Measurements from ENCODE around the gene BEND7.

The BEND7 gene

DNA sequence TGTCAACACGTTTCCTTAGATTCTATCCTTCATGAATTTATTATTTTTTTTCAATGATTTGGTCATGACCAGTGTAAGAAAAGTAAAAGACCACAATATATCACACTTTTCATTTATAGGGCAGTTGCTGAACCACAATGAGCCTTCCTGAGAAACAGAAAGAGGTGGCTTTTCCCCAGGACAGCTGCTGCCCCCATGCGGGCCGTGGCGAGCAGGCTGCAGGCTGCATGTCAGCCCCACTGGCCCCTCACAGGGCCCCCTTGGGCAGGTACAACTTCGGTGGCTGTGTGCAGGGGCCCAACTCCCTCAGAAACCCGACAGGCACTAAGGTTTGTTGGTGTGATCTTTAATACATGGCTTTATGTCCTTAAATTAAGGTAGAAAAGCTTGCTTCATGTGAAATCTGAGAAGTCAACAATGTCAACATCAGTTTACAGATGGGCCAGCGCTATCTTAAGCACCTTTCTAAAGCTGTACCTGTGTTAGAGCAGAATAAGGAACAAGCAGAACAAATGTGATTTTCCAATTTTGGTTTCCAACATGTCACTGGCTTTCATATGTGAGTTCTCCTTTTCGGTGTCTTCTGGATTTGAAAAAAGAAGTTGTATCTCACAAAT is 10.6 kb downstream of the BEND7 start:
- peak; percentile 40 for DNase-seq

DNA sequence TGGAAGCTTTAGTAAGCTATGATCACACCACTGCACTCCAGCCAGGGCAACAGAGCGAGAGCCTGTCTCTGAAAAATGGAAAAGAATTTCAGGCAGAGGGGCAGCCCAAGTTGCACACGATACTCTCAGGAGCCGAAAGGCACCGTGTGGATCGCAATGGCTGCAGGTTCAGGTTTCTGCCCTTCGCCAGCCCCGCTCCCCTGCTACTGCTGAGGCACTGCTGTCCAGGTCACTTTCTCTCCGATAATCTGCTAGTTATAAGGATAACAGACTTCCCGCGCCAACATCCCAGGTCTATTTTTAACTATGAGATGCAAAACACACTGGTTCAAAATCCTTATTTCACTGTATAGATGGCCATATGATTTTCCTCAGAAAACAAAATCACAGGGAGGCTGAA is 11.1 kb downstream of the BEND7 start:
- DNase-seq = no peak

DNA sequence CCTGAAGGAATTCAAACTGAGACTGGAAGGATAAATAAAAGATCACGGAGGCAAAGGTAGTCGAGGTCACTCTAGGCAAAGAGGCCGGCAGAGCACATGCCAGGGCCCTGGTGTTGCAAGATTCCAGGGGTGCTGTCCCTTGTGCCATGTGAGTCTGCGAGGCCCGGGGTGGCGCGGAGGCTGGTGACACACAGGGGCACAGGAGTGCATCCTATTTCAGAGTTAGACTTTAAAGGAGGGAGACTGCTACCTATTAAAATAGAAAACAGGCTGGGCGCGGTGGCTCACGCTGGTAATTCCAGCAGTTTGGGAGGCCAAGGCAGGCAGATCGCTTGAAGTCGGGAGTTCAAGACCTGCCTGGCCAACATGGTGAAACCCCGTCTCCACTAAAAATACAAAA is 12.6 kb downstream of the BEND7 start:
- DNase-seq = no peak

DNA sequence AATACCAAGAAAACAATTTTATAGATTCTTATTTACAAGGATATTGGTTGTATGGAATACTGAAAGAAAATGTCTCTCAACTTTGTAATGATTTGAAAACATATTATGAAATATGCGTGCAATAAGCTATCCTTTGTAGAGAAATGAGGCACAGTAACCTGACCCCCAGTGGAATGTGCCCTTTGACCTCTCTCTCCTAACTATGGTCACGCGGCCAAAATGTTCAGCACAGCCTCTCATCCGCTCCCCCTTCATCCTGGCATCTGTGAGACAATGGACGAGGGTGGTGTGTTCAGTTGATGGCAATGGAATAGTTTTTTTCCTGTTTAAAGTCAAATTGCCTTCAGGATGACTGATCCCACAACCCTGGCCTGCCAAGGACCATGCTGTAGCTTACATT is 13.3 kb downstream of the BEND7 start:
- no peak for DNase-seq

DNA sequence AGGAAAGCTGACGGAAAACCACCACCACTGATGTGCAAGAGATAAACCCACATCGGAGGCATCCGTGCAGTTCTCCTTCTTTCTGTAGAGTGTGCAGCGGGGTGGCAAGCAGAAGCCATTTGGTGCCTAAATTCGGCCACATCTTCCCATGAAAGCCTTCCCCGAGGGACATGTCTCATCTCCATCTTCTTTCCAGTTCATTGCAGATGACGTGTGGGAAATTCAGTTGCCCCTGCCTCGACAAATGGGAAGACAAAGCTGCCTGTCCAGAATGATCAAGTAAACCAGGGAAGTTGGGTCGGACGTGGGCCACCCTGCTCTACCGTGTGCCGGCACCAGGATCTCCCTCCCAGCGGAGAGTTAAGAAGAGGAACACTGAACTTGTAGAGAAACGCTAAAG is 14.5 kb downstream of the BEND7 start:
- DNase-seq = no peak

DNA sequence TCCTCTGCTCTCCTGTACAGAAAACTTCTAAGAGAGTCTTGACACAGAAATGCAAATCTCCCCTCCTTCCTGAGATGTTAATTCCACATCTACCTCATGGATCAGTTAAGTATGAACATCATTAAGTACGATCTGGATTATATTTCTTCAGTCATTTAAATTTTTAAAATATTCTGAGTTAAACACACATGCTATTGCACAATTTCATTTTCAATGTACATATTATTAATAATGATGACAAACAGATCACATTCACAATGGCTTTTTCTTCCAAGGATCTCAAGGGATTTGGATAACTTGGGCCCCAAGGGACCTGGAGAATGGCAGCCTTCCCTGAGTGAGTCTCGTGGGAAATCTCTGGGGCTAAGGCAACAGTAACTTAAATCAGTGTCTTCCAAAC is 16.2 kb downstream of the BEND7 start:
- no peak for DNase-seq

DNA sequence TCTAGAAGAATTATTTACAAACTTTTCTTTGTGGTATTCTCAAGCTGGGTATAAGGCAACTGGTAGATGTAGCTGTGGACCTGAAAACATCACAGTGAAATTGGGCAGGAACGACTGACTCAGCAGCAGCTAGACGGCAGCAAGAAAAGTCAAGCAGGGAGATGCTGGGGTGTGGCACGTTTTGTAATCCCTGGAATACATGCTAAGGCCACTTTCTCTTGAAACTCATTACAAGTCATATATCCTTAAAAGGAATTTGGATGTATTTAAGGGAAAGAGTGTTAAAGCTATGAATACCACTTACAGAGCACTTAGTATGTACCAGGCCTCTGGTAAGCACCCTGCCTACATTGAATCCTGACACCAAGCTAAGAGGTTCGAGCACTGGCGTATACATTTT is 17.4 kb downstream of the BEND7 start:
- no peak for DNase-seq

DNA sequence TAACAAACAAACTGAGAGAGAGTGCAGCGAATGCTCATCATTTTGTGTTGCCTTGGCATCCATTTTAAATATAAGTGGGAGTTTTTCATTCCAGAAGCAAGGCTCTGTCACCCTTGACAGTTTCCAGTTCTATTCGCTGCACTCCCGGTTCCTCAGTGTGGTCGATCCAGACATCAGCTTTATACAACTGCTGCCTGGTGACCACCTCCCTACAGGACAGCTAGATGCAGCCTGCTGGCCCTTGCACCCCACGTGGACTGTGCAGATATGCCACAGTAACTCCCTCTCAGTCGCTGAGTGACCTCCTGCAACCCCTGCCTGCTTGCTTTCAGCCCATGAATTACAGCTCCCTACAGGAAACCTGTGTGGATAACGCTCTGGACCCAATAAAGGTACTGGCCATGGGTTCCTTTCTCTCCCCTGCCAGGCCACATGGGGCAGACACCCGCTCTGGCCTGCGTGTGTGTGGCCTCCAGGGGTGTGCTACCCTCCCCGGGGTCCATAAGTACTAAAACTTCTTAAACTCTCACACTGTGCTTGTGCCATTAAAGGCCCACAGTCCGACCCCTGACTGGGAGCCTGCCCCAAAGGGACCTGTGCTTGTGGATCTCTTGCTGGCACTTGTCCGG is 23.6 kb downstream of the BEND7 start:
- no peak for DNase-seq

DNA sequence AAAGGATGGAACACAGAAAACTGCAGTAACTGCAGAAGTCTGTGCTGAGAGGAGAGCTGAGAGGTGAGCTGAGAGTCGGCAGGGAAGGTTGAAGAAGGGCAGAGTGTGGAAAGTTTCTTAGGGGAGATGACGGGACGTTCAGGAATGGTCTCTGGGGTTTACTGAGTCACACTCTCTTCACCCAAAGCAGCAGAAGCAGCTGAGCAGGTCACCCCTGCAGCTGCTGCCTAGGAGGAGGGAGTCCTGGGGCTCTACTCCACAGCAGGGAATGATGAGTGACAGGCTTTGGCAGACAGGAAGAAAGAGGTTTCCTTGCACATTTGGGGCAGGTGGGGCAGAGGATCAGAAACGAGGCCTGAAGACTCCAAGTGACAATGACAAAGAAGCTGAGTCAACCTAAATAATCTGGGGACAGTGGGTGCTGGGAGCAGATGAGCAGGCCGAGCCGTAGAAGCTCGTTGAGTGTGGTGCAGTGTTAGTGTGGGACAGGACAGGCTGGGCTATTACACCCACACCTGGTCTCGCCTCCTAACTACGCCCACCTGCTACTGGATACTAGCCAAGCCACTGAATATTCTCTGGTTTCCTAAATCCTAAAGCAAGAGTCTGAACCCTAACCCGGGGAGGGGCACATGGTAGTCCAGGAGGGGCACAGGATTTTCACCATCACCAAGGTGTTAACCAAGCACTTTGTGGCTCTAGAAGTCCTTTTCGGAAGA is 24.9 kb downstream of the BEND7 start:
- DNase-seq = peak; percentile 54

DNA sequence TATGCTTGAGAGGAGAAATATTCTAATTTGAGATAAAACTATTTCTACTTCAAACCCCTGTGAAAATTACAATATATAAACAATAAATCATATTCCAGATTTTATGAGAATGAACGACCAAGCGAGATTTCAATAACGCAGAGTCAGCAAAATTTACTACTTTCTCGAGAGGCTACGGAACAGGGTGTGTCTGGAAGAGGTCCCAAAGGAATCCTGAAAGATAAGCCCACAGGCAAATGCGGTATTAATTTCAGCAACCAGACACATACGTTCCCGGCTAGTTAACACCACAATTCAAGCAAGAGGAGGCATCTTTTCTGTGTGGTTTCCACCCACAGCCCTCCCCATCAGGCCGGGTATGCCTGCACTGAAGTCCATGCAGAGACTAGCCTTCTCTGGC is 26.4 kb downstream of the BEND7 start:
- DNase-seq = no peak

DNA sequence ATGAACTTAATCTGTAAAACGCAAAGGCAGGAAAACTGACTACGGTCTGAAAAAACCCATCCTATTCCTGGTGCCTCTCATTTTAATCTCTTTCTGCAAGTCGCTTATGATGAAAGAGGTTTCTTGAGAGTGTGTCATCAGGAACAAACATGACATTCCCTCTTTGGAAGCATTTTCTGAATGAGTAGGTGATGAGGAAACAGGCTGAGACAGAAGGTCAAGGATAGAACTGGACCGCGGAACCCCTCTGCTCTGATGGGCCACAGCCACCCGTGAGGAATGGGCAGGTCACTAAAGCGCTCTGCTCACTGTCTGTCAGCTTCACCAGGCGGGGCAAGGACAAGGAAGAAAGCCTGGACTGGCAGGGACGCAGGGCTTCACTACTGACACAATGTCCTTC is 28.6 kb downstream of the BEND7 start:
- no peak for DNase-seq

DNA sequence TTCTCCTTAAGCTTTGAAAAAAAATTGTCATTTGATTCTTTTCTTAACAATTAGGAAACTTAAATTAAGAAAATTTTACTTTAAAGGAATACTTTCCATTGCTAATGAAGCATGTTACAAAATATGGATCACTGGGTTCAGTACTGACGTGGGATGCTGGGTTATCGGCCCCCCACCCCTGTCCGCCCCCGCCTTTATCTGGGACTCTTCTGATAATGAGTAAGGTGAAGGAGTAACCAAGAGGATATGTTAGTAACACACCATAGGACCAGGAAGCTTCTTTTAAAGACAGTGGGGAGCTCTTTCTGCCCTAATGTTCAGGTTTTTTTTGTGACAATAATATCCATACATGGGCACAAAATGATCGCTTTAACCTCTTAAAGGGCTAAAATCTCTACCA is 29.7 kb downstream of the BEND7 start:
- no peak for DNase-seq

DNA sequence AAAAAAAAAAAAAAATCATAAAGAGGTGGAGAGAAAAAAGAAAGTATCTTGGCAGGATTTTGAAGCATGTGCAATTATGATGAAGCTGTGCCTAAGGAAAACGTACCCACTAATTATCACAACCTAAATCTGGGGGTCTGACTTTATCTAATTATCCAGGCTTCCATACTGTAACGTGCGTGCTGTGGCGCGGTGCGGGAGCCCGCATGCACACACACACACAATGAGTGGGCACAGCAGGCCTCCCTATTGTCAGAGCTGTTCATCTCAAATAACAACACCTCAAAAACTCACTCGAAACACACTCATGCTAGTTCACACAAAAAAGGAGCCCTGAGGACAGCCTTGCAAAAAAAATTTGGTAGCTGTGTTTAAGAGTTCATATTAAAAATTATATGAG is 31.9 kb downstream of the BEND7 start:
- no peak for DNase-seq

DNA sequence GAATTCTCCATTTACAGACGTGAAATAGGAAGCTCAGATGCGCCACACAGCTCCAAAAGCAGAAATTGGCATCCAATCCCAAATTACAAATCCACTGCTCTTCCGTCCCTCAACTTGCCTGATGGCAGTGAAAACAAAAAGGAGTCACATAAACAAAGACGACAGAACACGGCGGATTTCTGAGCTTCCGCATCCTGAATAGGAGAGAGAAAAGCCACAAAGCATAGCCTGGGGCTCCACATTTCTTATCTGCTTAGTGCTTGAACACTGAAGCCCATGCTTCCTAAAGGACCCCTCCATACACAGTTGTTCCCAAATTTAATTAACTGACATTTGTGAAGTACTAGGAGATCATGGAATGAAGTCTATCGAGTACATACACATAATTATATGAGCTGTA is 32.6 kb downstream of the BEND7 start:
- DNase-seq = no peak

DNA sequence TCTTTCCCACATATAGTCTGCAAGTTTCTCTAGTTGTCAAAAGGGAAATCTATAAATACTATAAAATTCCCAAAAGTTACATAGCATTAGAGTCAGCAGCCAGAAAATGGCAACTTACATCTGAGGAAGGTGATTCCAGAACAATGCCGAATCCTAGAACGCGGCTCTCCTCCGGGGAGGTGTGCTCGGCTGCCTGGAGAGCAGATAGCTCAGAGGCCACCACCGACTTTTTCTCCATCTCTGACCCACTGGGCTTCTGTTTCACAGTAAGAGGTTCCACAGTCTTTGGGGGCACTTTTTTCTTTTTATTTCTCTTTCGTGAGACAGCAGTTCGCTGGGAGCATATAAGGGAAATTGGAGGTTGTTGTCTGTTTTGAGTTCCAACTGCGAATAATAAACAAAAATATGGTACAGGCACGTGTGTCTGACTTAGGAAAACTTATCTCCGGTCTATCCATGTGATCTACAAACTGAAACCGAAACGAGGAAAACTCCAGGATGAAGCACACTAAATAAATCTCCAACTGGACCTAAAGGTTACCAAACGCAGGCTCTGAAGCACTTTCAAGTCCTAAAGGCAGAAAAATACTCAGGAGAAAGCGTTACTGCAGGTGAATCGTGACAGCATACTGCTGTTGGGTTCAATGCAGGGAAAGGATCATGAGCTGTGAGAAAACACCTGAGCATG is 36.2 kb downstream of the BEND7 start:
- DNase-seq = no peak

DNA sequence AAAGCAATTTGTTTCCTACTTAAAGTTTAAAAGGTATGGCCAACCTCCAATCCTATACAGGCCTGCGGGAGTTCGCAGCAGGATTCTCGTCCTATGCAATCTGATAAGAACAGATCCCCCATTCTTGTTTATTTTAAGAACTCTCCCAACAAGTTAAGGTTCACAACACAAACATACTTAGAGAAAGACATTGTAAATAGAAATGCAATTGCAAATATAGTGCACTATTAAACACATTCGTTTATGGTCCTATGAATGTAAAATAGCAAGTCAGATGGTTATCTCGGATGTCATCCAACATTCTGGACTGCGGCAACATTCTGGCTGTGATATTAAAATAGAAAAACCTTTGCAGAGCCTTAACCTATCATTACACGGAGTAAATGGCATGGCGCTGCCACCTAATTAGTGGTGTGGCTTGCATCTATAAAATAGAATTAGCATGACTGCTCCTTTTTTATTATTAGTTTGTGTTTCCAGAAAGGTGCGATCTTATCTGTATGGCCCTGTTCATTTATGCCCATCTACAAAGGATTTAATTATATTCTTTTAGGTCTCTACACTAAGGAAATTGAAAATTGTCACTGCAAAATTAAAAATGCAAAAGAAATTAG is 37.0 kb downstream of the BEND7 start:
- no peak for DNase-seq

DNA sequence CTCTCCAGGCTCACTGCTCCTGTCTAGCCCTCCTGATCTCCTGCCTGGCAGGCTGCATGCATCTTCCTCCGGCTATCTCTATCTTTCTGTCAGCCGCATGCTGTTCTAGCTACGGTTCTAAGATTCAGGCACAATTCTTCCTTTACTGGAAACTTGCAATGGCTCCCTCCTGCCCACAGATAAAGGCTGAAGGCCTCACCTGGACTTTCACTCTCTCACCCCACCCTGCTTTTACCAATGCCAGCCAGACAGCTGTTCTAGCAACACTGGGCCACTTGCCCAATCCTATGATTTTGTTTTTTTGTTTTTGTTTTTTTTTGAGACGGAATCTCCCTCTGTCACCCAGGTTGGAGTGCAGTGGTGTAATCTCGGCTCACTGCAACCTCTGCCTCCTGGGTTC is 38.3 kb downstream of the BEND7 start:
- DNase-seq = no peak

DNA sequence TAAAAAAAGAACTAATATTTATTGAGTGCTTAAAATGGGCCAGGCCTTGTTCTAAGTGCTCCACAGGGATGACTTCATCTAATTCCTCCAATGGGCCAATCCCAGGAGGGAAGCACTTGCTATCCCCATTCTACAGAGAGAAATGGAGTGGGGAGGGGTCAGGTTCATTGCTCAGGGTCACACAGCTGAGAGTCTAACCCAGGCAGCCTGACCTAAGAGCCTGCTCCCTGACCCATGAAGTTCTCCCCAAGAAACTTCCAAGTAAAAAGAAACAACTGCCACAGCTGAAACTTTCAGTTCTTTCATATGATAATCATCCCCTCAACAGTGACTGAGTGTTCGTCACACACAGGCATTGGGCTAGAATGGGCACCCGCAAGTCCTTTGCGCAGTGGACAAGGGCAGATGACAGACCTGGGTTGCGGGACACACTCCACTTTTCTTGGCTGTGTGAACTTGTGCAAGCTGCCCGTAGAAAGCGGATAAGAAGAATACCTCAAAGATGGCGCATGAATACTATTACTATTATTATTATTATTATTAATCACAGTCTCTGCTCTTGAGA is 39.7 kb downstream of the BEND7 start:
- no peak for DNase-seq

DNA sequence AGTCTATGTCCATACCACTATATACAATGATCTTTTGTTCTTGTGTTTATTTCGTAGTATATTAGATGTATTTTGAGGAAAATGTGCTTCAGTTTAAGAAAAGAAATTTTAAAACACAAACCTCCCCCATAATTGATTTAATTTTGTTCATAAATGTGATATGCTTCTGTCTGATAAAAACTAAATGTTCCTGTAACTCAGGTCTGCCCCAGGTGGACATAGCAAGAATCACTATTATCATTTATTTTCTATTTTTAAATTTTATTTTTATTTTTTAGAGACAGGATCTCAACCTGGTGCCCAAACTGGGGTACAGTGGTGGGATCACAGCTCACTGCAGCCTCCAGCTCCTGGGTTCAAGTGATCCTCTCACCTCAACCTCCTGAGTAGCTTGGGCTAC is 43.2 kb downstream of the BEND7 start:
- DNase-seq = no peak

DNA sequence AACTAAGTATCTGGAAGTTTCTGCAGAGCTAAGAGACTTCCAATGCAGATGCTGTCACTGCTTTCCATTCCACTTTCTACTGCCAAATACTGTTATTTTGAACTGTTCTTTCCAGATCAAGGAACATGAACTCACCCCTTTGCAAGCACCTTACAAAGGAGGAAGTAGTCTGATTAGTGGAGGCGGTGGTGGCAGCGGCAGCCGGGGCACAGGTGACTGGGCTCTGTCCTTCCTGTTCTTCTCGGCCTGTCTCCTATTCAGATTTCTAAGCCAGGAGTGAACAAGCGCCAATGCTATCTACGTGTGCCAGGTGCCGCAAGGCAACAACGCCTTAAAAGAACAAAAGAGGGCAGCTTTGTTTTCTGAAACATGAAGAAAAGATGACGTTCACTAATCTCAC is 44.9 kb downstream of the BEND7 start:
- peak; percentile 66 for DNase-seq

DNA sequence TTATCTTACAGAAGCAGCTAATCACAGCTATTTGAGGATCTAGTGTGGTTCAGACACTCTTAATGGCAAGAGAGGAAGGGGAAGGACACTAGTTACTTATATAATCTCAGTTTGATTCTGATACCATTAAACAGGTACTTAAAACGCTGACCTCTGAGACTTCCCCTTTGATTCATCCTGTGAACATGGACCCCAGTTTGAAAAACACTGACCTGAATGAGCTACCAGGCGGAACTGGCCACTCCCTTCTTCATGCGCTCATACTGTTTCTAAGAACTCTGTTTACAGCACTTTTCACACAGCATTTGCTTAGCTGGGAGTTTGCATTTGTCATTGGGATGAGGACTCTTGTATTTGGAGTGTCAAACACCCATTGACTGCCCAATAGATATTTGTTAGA is 45.7 kb downstream of the BEND7 start:
- no peak for DNase-seq

DNA sequence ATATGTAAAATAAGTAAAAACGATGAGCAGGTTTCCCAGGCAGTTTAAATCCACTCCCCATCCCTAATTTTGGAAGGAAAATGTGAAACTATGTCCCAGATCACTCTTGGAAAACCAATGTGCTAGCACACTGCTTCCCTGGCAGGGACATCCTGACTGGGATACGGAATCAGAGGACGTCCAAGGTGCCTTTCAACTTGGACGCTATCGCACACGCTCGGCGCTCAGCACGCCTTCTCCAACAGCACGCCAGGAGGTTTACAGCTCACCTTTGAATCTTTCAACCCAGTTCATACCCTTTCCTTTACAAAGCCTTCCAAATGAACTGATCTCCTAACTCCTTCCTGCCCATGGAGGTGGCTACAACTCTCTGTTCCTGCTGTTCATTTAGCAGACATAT is 47.1 kb downstream of the BEND7 start:
- no peak for DNase-seq

DNA sequence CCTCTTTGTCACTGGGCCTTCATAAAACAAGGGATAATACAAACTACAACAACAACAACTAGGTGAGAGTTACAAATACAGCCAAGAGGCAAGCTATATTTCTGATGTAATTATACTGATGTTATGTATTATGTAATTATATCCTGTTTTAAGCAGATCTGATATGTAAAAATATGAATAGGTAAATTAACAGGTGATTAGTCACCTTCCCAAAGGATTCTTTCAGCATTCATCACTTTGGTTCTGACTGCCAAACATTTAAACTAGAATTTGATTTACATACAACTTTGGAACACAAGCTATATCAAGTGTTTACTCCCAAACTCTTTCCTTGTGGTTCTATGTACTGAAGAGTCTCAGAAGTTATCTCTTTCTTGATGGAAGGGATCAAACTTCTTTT is 53.7 kb downstream of the BEND7 start:
- no peak for DNase-seq

Measured in RPMI8226 (cell line).